ENCODE data around the gene SRPRA. TPM values are rescaled to one million over a fixed set of nuclear protein-coding genes. Genes with fewer than 3 reads are reported as not detected.

Gene SRPRA
- total and polyA plus RNA-seq, 2 donors (not counting 3 experiments of a cell fraction or from before 2014, with no cell fraction given), result 104 to 116 TPM

- intact Hi-C loops (cut with micrococcal nuclease), result no loop called here
- DNase-seq (ENCODE audit: low read depth, low spot score) (no peak), FAIRE-seq (no peak)
- Histone ChIP-seq H3K4me2 (ENCODE audit: insufficient read depth, low read length) (no peak overlapping the region), H3K9me3 (replicated peaks; ENCODE audit: control insufficient read depth, insufficient read depth, low read length) (no peaks in the 10 kb centered on the region), H3K36me3 (ENCODE audit: control insufficient read depth in 2 of 2, extremely low read depth in 1 of 2, insufficient read depth in 2 of 2, low read length in 2 of 2) (no peaks in the 10 kb centered on the region), H3K9ac (replicated peaks; ENCODE audit: extremely low read depth, insufficient read depth, low read length) (no peak overlapping the region), H3K27me3 (ENCODE audit: control insufficient read depth in 2 of 2, insufficient read depth in 2 of 2, low read length in 2 of 2) (no peaks in the 10 kb centered on the region), H3K9me1 (replicated peaks; ENCODE audit: control insufficient read depth, extremely low read depth, insufficient read depth, low read length) (no peaks in the 10 kb centered on the region), H3K4me3 (replicated peaks in 1 of 3; ENCODE audit: insufficient read depth in 1 of 3, low read depth in 1 of 3, low read length in 3 of 3) (no peak overlapping the region), H3K4me1 (ENCODE audit: control insufficient read depth, extremely low read depth, insufficient read depth, low read length) (no peaks in the 10 kb centered on the region), H2AFZ (ENCODE audit: low read depth, low read length) (no peak overlapping the region), H3K27ac (ENCODE audit: insufficient read depth, low read depth, low read length) (no peak overlapping the region), H4K20me1 (replicated peaks; ENCODE audit: control insufficient read depth, extremely low read depth, insufficient read depth, low read length) (no peaks in the 10 kb centered on the region), H3K79me2 (ENCODE audit: control insufficient read depth, insufficient read depth, low read length) (no peaks in the 10 kb centered on the region)
- no TSS peak for BruUV-seq (replicated peaks)
- POLR2A ChIA-PET, result no interaction called here
- CTCF ChIA-PET, result interaction anchor here (0.5 to 3.0 kb wide), 8 partner anchors 8 to 163 kb away, joined by 3 to 18 read pairs (median 5); no protein-coding TSS in a partner anchor
- TF ChIP-seq GATA2 (IDR thresholded peaks at IDR 0.05; ENCODE audit: insufficient read depth, insufficient read length, low read depth, low read length) (no peak), EZH2 (IDR thresholded peaks at IDR 0.05; ENCODE audit: borderline replicate concordance, low read depth, low read length, severe bottlenecking) (no peak), JUN (IDR thresholded peaks at IDR 0.05; ENCODE audit: borderline replicate concordance, insufficient read depth, insufficient read length, low read depth) (no peak), MYC (IDR thresholded peaks at IDR 0.05; ENCODE audit: low read depth, low read length) (no peak), FOS (IDR thresholded peaks at IDR 0.05; ENCODE audit: borderline replicate concordance, insufficient read depth, low read length) (no peak), POLR2AphosphoS5 (IDR thresholded peaks at IDR 0.05; ENCODE audit: insufficient read depth, low read depth, low read length) (no peak), POLR2A (IDR thresholded peaks at IDR 0.05; ENCODE audit: low read depth, low read length) (no peak)
- TF ChIP-seq, protein P1, sequence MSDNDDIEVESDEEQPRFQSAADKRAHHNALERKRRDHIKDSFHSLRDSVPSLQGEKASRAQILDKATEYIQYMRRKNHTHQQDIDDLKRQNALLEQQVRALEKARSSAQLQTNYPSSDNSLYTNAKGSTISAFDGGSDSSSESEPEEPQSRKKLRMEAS (IDR thresholded peaks at IDR 0.05; ENCODE audit: insufficient read depth, insufficient read length), result no peak
- TF ChIP-seq, protein P2, sequence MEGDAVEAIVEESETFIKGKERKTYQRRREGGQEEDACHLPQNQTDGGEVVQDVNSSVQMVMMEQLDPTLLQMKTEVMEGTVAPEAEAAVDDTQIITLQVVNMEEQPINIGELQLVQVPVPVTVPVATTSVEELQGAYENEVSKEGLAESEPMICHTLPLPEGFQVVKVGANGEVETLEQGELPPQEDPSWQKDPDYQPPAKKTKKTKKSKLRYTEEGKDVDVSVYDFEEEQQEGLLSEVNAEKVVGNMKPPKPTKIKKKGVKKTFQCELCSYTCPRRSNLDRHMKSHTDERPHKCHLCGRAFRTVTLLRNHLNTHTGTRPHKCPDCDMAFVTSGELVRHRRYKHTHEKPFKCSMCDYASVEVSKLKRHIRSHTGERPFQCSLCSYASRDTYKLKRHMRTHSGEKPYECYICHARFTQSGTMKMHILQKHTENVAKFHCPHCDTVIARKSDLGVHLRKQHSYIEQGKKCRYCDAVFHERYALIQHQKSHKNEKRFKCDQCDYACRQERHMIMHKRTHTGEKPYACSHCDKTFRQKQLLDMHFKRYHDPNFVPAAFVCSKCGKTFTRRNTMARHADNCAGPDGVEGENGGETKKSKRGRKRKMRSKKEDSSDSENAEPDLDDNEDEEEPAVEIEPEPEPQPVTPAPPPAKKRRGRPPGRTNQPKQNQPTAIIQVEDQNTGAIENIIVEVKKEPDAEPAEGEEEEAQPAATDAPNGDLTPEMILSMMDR (IDR thresholded peaks at IDR 0.05; ENCODE audit: extremely low read depth in 1 of 2, insufficient read depth in 1 of 2, low read depth in 1 of 2, low read length in 2 of 2), result no peak
- dilution Hi-C loops (cut with MboI; ENCODE audit: extremely low pct_ligation_motif_present, low sequenced_read_pairs), result no loop called here
Measured at GRCh38 chr11:126317756-126318573, 49.3 kb upstream of the SRPRA start.
